NCI-H82 treated with DMSO at 0.1 percent for 48 hours (cell line): ENCODE data around the gene MAP3K2.
"Not testable (repeated sequence)": the region's sequence is repeated elsewhere in the genome, so short reads cannot be mapped to it uniquely, and the experiment has no call there.

Experiments
- DNase-seq: peaks from one replicate; lab custom pipeline; 2025; ENCODE audit not compliant: unreplicated experiment; lab: John Stamatoyannopoulos, UW

Gene MAP3K2

DNA sequence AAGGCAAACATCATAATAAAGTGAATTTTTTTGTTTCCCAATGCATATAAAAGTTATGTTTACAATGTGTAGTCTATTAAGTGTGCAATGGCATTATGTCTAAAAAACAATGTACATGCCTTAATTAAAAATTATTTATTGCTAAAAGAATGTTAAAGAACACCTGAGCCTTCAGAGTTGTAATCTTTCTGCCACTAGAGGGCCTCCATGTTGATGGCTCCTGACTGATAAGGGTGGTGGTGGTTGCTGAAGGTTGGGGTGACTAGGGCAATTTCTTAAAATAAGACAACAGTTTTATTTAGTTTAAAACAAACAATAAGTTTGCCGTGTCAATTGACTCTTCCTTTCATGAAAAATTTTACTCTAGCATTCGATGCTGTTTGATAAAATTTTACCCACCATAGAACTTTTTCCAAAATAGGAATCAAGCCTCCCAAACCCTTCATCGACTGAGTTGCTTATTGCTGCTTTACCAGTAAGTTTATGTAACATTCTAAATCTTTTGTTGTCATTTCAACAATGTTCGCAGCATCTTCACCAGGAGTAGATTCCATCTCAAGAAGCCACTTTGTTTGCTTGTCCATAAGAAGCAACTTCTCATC, 32.3 kb downstream of the MAP3K2 start:
- no peak for DNase-seq

DNA sequence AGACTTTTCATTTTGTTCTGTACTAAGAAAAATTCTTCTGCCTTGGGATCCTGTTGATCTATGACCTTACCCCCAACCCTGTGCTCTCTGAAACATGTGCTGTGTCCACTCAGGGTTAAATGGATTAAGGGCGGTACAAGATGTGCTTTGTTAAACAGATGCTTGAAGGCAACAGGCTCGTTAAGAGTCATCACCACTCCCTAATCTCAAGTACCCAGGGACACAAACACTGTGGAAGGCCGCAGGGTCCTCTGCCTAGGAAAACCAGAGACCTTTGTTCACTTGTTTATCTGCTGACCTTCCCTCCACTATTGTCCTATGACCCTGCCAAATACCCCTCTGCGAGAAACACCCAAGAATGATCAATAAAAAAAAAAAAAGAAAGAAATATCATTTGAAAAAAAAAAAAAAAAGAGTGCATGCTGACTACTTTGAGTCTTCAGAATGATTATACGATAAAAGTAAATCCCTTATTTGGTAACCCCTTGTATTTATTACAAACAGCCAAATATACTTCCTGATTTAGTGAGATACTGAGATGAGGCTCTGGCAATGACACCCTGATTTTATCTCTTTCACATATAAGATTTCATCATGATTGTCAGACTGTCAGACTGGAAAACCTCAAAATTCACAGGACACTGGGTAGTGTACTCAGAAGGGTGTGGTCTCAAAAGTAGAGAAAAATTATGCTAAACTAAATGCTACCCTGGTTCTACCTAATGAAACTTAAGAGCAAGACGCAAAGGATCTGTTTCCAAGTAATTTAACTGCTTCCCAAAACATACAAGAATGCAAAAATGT, 33.7 kb downstream of the MAP3K2 start:
- not testable (repeated sequence) for DNase-seq

DNA sequence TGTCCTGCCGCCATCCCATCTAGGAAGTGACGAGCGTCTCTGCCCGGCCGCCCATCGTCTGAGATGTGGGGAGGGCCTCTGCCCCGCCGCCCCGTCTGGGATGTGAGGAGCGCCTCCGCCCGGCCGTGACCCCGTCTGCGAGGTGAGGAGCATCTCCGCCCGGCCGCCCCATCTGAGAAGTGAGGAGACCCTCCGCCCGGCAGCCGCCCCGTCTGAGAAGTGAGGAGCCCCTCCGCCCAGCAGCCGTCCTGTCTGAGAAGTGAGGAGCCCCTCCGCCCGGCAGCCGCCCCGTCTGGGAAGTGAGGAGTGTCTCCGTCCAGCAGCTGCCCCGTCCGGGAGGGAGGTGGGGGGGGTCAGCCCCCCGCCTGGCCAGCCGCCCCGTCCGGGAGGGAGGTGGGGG, 34.6 kb downstream of the MAP3K2 start:
- not testable (repeated sequence) for DNase-seq

DNA sequence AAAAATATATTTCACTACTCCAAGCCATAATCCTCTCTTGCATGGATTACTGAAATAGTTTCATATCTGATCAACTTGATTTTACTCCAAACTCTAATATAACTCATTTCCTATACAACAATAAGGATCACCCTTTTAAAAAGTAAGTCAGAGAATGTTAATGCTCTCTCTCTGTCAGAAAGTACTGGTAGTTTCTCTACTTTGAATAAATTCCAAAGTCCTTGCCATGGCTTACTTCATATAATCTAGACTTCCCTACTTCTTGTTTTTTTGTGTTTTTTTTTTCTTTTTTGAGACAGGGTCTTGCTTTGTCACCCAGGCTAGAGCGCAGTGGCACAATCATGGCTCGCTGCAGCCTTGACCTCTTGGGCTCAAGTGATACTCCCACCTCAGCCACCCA, 36.2 kb downstream of the MAP3K2 start:
- no peak for DNase-seq

DNA sequence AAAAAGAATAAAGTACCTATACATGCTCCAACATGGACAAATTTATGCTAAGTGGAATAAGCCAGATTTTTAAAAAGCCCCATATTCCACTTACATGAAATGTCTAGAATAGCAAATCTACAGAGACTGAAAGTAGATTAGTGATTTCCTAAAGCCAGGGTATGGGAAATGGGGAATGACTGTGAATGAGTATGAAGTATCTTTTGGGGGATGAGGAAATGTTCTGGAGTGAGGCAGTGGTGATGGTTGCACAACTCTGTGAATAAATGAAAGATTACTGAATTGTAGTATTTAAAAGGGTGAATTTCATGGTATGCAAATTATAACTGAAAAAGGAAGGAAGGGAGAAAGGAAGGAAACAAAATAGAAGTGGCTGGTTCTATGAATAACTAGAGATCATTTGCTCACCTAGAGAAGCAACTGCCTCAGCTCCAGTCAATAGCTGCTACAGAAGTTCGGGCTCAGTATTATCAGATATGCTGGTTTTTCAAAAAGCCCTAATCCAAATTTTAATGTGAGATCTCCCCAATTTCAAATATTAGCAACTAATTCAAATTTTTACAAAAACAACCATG, 39.3 kb downstream of the MAP3K2 start:
- no peak for DNase-seq

DNA sequence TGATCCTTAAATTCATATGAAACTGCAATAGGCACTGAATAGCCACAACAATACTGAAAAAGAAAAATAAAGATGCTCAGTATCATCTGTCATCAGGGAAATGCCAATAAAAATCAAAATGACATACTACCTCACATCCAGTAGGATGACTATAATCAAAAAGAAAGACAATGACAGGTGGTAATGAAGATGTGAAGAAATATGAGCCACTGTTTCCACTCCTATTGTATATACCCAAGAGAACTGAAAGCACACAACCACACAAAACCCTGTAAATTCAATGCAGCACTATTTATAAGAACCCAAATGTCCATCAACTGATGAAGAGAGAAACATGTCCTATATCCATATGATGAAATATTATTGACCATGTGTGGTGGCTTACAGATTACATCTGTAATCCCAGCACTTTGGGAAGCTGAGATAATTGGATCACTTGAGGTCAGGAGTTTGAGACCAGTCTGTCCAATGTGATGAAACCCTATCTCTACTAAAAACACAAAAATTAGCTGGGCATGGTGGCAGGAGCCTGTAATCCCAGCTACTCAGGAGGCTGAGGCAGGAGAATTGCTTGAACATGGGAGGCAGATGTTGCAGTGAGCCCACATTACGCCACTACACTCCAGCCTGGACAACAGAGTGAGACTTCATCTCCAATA, 39.9 kb downstream of the MAP3K2 start:
- peak; percentile 73 for DNase-seq

DNA sequence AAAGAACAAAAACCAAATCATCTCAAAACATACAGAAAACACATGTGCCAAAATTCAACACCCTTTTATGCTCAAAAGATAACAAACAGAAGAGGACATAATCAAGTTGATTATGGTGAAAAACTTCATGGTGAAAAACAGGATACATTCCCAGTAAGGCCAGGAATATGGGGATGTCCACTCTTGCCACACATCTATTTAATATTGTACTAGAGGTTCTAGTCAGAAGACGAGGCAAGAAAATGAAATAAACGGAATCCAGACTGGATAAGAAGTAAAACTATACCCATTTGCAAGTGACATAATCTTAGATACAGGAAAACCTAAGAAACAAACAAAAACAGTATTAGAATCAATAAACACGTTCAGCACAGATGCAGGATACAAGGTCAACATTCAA, 40.8 kb downstream of the MAP3K2 start:
- DNase-seq: no peak

DNA sequence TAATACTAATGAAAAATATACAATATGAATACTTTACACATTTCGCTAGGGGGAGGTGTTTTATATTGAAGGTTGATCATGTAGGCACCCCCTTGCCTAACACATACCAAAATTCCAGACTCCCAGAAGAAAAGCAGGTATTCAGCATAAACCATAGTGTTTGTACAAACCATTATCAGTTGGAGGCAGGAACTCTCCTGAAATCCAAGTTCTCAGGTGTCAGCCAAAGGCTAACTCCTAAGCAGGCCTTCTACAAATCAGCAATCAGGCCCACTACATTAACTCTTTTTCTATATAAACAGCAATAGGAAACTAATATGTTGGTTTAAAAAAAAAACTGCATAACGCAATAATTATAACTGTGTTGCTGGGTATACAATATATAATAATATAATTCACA, 44.5 kb downstream of the MAP3K2 start:
- no peak for DNase-seq

DNA sequence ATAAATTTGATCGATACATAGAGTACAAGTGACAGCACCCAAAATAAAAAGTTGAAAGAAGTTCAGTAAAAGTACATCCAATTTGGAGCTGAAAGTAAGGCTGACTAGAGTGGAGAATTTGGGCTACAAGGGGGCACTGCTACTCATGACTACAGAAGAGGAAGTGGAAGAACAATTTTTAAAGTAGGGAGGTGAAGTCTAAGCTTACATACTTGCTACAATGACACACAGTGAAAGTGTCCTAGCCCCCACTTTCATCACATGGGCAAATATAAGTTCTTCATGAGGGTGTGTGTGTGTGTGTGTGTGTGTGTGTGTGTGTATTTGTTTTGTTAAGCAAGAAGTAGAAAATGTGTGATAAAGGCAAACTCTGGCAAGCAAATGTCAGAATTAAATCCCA, 45.7 kb downstream of the MAP3K2 start:
- no peak for DNase-seq

DNA sequence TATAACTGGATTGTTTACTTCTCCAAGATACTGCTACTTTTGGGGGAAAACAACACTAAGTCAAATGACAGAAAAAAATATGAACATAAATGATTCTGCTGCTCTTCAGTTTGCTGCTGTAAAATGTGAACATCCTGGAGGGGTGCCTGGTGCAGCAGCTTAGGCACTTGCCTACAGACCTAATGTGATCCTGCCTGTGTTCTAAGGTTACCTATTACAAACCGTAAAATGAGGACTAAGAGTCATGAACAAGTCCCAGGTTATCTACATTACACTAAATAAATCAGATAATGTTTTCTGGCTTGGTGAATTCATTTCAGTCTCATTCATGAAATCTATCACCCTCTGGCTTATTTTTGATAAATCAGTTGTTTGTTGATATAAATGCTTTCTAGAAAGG, 55.4 kb downstream of the MAP3K2 start:
- no peak for DNase-seq

DNA sequence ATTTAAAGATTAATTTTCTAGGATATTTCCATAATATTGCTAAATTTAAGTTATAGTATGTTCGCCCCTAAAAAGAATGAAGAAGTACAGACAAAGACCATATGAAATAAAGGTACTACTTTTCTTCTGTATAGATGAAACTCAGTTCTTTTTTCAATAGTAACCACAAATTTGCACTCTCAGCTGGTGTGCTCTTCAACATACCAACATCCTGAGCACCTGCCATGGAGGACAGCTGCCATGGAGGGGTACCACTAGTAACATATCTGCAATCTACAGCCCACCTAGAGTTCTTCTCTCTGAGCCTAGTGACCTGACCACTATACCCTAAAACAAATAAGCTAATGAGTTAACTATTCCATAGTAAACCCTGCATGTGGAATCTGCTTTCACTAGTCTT, 57.0 kb downstream of the MAP3K2 start:
- no peak for DNase-seq

DNA sequence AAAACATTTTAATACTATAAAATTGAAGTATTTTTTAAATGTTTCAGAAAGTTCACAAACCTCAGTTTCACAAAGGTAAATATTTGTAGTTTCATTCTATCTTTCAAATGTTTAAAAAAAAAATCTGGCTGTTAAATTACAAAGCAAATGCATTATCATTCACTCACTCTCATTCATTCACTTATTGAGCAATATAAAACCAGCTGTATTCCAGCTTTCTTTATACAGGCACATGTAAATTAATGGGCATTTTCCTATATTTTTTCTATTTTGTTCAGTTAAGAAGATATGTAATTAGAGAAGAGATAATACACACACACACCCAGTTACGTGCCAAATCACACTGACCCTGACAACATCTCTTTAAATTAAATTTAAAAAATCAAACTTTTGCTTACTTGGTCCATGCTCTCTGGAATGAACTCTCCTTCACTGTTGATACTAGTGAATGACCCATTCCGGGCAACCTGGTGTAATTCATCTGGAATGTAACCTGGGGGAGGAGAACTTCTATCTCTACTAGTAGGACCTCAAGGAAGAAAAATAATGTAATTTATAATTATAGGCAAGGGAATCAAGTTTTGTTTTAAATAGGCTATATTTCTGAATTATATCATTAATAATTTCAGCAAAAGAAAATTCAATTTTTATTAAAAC, 61.4 kb downstream of the MAP3K2 start:
- no peak for DNase-seq

DNA sequence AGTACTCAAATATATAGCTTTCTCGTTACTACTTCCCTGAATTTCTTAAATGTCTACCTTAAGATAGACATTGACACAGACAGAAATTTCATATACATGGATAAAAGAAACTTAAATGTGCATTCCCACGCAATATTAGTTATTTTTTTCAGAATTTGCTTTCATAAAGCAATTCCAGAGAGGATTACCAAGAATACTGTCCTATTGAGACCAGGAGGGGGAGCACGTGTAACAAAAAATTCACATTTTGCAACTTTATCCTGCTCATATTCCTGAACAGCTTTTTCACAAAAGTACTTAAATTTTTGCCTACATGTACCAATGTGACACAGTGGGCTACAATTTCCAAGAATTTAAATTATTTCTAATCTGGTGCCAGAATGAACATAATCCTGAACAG, 63.1 kb downstream of the MAP3K2 start:
- no peak for DNase-seq

DNA sequence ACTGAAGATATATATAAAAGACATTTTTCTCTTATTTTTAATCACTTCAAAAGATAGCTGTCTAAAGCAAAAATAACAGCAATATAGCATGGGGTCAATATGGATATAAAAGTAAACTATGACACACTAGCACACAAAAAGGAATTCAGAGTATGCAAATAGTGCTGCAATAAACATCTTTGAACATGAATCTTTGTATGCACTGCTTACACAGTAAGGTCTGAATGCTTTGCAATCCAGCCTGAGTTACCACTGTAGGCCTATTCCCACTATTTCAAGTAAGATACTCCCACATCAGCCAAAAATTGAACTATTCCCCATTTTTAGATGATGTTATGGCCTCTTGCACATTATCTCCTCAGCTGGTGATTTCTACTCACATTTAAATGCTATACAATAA, 66.5 kb downstream of the MAP3K2 start:
- no peak for DNase-seq

DNA sequence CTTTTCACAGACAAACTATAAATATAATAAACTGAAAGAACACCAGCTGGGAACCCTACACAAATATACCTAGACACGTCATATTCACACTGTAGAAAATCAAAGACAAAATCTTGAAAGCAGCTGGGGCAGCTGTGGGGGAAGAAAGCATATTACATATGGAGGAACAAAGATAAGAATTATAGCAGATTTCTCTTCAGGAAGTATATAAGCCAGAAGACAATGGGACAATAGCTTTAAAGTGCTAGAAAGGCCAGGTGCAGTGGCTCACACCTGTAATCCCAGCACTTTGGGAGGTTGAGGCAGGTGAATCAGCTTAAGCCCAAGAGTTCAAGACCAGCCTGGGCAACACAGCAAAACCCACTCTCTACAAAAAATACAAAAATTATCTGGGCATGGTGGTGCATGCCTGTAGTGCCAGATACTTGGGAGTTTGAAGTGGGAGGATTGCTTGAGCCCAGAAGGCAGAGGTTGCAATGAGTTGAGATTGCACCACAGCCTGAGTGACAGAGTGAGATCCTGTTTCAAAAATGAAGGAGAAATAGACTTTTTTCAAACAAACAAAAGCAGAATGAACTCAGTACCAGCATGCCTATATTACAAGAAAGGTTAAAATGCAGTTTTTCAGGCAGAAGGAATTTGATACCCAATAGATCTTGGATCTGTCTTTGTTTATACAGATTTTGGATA, 67.0 kb downstream of the MAP3K2 start:
- DNase-seq: no peak

DNA sequence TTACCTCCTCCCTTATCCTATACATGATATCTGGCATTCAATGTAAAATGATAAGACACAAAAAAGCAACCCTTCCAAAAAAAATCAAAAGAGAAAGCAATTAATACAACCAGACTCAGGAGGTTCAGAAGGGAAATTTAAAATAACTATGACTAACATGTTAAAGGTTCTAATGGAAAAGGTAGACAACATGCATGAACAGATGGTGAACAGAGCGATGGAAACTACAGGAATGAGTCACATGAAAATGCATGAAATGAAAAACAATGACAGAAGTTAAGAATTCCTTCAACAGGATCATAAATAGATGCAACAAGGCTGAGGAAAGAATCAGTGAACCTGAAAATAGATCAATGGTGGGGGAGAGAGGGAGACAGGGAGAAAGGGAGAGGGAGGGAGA, 67.7 kb downstream of the MAP3K2 start:
- DNase-seq: no peak

DNA sequence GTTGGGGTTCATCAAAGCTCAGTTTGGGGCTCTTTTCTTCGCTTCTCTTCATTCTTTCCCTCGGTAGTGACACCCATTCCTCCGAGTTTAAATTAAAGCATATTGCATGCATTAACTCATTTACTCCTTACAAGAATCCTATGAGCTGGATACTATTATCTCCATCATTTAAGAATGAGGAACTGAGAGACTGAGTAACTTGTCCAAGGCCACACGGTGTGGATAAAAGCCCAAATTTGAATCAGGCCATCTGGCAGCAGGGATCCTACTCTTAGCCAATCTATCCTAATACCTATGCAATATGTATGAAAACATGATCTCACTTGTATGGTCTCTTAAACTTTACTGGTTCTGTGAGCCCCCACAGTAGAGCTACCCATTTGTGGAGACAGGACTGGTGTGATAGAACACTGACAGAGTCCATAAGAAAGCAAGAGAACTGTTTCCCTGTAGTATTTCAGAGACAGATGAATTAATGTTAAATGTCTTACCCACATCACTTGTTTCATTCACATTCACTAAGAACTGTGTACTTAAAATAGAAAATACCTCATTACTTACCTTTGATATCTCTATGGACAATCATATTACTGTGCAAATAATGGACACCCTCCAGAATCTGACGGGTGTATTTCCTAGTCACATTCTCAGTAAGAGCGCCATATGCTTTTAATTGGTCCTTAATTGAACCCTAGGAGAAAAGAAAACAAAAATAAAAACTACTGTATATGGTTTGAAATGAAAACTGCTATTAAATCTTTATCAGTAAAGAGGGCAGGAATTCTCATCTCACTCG, 73.4 kb downstream of the MAP3K2 start:
- DNase-seq: no peak

DNA sequence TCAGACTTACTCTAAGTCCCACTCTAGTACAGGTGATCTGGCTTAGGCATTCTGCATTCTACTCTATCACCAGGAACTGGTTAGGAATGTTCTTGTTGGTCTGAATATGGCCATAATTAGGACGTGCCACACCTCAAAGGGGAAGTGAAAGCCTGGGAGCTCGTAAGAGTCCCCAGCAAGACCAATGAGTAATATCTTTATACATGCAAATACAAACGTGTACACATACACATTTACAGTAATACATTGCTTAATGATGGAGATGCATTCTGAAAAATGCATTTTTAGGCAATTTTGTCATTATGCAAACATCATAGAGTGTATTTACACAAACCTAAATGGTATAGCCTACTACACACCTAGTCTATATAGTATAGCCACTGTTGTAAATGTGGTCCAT, 74.4 kb downstream of the MAP3K2 start:
- no peak for DNase-seq

DNA sequence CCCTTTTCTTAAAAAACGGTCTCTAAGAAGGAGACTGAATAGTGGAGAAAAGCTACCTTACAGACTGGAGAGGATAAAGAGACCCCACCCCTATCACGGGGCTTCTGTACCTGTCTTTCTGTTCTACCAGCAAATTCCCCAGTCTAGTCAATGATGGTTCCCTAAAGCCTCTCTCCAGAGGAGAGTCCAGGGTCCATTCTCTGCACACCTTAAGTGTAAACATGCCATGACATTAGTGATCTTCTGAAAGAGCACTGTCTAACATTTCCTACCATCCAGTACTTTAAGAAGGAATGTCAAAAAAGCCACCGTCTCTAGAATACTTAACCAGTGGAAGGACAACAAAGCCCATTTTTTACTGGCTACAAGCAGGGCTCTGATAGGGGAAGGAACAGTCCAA, 76.8 kb downstream of the MAP3K2 start:
- no peak for DNase-seq

DNA sequence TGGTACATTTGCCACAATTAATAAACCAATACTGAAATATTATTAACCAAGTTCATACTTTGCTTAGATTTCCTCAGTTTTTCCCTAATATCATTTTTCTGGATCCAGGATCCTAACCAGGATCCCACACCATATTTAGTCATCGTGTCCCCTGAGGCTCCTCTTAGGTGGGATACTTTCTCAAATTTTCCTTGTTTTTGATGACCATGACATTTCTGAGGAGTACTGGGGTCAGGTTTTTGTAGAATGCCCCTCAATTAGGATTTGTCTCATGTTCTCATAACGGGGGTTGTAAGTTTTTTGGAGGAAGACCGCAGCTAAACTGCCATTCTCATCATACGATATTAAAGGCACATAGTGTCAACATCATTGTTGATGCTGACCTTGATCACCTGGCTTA, 78.3 kb downstream of the MAP3K2 start:
- DNase-seq: no peak
